CD4-positive, alpha-beta T cell treated with Interleukin-6 at 100 ng/mL for 8 hours (primary cell): ENCODE data around the gene UGT1A10.
"Not testable (repeated sequence)": the region's sequence is repeated elsewhere in the genome, so short reads cannot be mapped to it uniquely, and the experiment has no call there.

Experiments used
- DNase-seq: peaks from one replicate; pipeline ENCODE4 v3.0.0-alpha.2; 2020; ENCODE audit warnings: mixed read lengths, low spot score

Gene UGT1A10

DNA sequence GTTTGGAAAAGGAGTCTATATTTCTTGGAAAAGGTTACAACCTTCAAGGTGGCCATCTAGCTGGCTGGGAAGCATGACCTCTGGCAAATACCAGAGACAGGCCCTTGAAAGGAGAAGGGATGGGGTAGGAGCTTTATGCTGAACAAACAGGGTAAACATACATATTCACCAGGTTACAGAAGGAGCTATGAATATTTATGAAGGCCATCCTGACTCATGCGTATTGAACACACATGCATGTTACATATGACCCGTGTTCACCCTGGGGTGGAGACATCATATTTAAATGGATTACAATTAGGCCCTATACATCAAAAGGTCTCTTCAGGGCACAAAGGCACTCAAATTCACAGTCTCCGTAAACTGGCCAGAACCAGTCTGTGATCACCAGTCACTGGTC, 19.7 kb downstream of the UGT1A10 start:
- DNase-seq: not testable (repeated sequence)

DNA sequence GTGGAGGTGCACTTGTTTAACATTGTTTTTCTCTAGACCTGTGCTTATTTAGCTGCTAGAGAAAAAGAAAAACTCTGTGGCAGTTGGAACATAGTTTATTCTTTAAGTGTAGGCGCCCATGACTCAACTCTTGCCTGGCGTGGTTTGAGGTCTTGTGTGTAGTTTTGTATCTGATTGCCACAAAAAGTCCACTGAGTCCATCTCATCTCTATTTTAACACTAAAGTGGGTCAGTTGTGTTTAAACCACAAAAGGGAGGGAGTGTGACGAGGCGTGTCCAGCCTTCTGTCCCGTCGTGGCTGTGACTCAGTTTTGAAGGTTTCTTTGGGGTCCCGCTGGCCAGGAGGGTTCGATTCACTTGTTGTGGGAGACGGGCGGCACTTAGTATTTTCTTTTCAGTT, 20.2 kb downstream of the UGT1A10 start:
- DNase-seq: no peak

- DNase-seq: no peak
Measured at GRCh38 chr2:233658610-233659009, 22.4 kb downstream of the UGT1A10 start.

- DNase-seq: no peak
Measured at GRCh38 chr2:233663911-233664310, 27.7 kb downstream of the UGT1A10 start.

- no peak for DNase-seq
Measured at GRCh38 chr2:233668605-233669260, 32.5 kb downstream of the UGT1A10 start.

DNA sequence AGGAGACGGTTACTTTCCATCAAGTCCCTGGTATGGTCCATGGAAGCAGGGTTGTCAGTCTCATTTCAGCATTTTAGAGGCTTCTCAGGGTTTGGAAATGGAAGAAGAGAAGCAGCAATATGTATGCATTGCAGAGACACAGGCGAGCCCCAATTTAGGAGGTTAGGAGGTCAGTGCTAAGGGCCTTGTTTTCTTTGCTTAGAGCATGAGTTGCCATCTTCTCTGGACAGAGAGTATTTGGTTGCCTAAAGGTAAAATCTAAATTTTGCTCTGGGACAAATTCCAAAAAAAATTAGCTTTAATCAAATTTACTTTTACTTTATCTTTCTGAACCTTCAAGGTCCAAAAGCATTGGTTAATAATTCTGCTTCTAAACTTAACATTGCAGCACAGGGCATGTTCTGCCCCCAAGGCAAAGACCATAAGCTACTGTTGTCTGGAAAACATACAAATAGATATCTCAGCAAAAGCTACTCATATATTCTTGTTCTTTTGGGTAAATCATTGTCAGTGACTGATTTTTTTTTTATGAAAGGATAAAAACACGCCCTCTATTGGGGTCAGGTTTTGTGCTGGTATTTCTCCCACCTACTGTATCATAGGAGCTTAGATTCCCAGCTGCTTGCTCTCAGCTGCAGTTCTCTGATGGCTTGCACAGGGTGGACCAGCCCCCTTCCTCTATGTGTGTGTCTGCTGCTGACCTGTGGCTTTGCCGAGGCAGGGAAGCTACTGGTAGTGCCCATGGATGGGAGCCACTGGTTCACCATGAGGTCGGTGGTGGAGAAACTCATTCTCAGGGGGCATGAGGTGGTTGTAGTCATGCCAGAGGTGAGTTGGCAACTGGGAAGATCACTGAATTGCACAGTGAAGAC, 35.3 kb downstream of the UGT1A10 start, which contains the start of gene UGT1A9:
UGT1A9 (plus strand) TSS at position 609 of the 872 bp plus-strand sequence; CDS start at position 646, 37 bp downstream.
- DNase-seq: no peak

DNA sequence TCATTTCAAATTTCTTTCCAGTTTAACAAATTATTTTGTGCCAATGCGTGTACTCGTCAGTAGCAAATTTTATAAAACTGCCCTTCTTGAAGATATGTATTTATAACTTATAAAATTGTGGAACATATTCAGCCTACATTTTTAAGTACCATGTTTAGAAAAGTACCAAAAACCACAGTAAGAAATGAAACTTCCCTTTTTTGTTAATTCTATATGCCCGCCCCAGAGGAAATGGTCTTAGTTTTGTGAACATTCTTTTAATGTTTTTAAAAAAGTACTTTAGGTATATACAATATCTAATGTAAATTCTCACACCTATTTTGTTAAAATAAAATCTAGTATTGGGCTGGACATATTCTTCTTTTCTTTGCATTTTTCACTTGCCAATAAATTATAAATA, 36.6 kb downstream of the UGT1A10 start:
- no peak for DNase-seq

GRCh38 chr2:233673896-233674295, 37.6 kb downstream of the UGT1A10 start:
- DNase-seq: no peak

DNA sequence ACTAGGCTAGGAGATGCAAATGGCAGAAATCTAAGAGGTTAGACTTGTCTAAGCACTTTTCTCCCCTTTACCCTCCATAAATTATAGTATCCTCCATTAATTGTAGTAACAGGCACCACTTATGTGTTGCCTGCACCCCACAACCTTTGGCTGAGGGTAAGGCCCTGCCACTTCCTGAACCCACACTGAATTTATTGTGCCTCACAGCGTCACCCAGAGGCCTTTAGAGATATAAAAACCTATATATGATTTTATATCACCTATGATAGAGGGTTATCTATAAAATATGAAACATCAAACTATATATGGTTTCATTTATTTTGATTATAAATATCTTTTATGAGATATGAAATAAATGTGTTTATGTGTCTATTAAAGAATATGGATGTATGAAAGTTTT, 38.1 kb downstream of the UGT1A10 start:
- DNase-seq: no peak

DNA sequence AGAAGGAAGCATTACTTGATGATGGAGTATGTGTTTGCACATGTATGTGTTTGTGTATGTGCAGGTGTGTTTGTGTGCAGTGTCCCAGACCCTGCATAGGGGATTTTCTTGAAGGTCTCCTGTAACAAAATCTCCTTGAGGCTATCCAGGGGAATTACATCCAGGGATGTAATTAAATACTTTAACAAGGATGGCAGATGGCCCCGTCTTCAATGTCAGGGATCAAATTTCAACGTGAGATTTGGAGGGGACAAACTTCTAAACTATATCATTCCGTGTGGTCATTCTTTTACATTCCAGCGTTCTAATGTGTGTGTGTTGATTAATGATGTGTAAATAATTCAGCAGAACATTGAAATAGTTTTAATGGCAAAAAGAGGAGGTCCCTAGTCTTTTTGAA, 38.7 kb downstream of the UGT1A10 start:
- DNase-seq: no peak

DNA sequence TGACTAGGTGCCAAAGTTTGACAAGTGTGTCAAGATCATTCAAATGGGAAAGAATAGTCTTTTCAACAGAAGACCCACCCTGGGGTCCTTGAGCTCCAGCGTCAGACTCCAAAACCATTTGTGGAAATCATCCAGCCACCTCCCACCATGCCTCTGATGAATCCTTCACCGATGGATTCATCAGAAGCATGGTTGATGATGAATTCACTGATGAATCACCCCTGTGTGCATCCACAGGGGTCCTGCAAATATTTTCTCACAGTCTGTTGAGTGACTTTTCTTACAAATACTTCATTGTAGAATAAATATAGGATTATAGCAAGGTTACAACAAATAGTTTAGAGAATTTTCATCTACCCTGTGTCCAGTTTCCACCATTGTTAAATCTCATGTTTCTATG, 39.8 kb downstream of the UGT1A10 start:
- DNase-seq: no peak

DNA sequence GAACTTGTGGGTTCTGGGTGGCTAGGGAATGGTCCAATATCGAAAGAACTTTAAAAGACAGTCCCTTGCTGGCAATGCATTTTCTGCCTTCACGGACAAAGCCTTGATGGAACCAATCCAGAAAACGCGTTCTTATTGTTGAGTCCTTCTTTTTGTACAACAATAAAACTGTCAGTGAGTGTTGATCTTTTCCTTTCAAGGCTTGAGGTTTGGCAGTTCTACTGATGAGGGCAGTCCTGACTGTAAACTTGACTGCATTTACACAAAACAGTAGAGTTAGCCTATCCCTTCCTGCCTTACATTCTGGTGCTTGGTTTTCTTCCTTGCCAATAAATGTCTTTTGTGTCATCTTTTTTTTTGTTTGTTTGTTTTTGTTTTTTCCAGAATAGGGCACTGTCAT, 42.9 kb downstream of the UGT1A10 start:
- no peak for DNase-seq

DNA sequence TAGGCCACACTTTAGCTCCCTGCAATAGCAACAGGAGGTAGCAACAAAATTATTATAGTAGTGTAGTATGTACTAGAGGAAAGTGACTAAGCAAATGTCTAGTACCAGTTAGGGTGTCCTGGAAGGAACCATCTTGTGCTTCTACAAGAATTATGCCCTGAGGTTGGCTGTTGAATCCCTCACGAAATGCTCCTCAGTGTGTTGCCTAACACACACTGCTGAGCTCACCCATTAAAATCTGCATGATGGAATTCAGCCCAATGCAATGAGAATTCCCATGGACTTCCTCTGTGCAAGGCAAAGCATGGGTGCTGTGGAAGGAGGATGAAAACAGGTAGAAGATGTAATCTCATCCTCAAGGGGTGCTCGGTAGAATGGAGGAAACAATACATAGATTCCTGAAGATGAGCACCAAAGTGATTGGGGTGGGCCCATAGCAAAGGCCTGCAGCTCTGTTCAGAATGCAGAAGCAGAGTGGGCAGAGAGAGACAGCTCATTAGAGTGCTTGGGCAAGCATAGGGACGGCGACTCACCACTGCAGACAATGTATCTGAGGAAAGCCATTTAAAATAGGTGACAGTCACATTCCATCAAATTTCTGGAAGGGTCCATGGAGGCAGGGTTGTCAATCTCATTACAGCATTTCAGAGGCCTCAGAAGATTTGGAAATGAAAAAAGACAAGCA, 44.3 kb downstream of the UGT1A10 start:
- no peak for DNase-seq

- no peak for DNase-seq
Measured at GRCh38 chr2:233681521-233682099, 45.4 kb downstream of the UGT1A10 start, which contains the start of gene UGT1A7. Gene UGT1A7, plus strand, starts transcription at chr2:233681901. Its CDS starts 37 bp downstream, at chr2:233681938.

- no peak for DNase-seq
Measured at GRCh38 chr2:233684640-233685039, 48.4 kb downstream of the UGT1A10 start.

DNA sequence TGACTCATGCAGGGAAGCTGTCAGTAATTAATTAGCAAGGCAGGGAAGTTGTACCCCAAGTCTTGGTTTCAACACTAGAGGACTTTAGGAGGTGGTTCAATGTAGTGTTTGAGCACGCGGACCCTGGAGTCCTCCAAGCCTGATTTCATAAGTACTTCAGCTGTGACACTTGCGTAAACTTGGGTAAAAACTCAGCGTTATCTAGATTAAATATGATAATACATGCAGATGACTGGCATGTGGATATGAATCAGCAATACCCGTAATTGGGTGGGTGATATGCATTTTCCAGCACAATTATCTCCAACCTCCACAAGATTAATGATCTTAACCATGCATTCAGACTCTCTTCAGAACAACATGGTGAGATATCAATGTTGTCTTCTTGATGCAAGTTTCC, 50.7 kb downstream of the UGT1A10 start:
- DNase-seq: no peak

- DNase-seq: no peak
Measured at GRCh38 chr2:233688341-233688740, 52.1 kb downstream of the UGT1A10 start.

- no peak for DNase-seq
Measured at GRCh38 chr2:233689031-233689430, 52.8 kb downstream of the UGT1A10 start.

GRCh38 chr2:233689501-233689900, 53.3 kb downstream of the UGT1A10 start:
- no peak for DNase-seq

DNA sequence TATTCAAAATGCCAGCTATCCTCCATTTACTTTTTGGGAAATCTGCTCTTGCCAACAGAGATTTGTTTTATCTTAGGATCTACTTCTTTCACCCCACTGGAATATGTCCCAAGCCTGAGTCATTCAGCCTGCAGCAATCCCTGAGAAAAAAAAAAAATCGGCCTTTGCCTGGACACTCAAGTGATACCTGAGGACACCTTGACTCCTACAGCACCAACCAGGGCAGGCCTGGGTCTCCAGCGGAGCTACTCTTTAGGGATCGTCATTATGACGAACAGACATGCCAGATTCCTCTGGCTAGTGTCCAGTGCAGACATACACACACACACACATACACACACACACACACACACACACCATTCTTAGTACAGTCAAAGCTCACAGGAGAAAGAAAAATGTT, 54.2 kb downstream of the UGT1A10 start:
- DNase-seq: no peak

DNA sequence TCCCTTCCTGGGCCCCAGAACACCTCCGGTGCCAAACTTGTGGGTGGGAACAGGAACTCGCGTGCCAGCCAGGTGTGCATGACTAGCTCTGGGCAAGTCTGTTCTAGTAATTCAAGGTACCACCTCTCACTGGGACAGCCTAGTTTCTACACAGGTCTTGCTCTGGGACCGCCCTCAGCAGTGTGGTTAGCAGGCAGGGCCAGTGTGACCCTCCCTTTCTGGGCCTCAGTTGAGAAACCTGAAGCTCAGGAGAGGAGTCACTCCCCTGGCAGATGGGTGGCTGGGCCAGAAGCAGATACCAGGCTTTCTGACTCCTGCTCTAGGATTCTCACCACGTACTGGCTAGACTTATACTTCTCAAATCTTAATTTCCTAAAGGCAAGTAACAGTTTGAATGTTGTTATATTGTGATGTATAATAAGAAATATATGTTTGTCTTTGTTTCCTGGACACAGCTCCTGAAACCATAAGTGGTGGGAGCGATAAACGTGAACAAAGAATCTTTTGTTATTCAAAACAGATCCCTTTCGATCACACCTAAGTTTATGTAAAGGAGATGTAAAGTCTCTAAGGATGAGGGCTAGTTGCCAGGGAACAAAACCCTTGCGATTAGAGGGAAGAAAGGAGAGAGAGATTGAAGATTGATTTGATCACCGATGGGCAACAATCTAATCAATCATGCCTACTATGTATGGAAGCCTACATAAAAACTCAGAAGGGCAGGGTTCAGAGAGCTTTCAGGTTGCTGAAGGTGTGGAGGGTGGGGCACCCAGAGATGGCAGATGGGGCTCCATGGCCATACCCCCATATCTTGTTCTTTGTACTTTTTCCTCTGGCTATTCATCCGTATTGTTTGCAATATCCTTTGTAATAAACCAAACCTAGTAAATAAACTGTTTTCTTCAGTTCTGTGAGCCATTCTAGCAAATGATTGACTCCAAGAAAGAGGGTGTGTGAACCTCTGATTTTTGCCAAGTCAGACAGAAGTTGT, 55.5 kb downstream of the UGT1A10 start:
- no peak for DNase-seq
